DMS114 treated with DMSO at 0.1 percent for 48 hours (cell line): ENCODE data around the gene FRMD8.

ENCODE experiments used
- DNase-seq: peaks from one replicate; lab custom pipeline; 2025; ENCODE audit not compliant: unreplicated experiment; lab: John Stamatoyannopoulos, UW

FRMD8 gene

DNA sequence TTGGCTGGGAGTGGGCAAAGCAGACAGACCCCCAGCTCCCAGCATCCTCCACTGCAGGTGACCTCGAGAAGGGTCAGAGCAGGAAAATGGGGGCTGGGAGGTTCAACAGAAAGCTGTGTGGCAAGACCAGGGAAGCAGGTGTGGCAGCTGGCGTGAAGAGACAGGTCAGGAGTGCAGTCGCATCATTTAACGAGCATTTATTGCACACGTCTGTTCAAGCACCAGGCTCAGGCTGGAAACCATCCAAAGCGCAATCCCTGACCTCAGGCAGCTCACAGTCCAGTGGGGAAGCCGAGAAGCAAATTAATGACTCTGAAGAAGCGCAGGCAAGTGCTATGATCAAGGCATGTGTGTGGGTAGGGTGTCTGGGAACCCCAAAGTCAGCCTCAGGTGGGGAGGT, 11.4 kb upstream of the FRMD8 start:
- DNase-seq = no peak

DNA sequence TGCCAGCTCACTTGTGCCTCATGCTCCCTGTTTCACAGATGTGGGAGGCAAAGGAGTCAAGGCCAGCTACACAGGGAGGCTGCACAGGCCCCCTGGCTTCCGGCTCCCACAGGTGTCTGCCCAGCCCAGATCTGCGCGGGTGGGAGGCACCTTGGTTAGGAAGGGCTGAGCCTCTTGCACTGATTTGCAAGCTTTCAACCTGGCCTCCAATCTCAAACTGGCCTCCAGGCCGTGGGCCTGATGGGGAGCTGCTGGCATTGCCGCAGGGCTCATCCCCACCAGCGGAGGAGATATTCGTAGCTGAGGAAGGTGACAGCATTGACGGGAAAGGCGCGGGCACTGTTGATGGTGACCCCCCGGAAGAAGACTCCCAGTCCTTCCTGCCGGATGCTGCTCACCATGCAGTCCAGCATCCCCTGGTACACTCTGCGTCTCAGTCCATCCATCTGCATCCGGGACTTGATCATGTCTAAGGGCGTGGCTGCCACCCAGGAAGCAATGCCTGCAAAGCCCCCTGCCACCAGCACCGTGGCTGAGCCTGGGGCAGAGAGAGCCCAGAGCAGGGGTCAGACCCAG, 10.2 kb upstream of the FRMD8 start:
- no peak for DNase-seq

DNA sequence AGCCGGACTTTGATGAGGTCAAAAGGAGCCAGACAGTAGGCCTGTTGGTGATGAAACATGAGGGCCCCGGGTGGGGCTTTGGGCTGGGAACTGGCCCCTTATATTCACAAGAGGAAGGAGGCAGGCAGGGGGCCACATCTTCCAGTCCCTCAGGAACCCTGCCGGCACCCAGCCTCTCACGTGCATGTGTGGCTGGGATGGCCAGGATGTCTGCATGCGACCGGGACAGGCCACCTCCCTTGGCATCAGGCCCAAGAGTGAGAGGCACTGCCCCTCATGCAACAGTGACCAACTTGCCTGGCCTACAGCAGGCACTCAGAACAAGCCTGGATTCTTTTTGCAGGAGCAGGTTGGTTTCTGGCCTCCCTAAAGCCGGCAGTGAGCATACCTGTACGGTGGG, 9.4 kb upstream of the FRMD8 start:
- no peak for DNase-seq

DNA sequence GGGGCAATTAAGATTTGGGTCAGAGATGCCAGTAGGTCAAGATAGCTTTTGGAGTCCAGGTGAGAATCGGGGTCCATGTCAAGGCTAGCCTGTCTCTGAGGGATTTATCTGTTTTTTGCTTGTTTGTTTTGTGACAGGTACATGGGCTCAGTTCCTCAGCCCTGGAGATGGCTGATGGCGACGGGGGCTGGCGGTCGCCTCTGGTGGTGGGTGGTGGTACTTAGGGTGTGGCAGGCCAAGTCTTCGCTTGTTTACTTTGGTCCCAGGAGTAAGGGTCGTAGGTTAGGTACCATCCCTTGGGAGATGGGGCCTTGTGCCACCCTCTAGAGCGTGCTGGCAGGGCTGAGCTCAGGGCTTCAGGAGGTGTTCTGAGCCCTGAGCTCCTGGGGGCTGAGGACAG, 8.7 kb upstream of the FRMD8 start:
- no peak for DNase-seq

DNA sequence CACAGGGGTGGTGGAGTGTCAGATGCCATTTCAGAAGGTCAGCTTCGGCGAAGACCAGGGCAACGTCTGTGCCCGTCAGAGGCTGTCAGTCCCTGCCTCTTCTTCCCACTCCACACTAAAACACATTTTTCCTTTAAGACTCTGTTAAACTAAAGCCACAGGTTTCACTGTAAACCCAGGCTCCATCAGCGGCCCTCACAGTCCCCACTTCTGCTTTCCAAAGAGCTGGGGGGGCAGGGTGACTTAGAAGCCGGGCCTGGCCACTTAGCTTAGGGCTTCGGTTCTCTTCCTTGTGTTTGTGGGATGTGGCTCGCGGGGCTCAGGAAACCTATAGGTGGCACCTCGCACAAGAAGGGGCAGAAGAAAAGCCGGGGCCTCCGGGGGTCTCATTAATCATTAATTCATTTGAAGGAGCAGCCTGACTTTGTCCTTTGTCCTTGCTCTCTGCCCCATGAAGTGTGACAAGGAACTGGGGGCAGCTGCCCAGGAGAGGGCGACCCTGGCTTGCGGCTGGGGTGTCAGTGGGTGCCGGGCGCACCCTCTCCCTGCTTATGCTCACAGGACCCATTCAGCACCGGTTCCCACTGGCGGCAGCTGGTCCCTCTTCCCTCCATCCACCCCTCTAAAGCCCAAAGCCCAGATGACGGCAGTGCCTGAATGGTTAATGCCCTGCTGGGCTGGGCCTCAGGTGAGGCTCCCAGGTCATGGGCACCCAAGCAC, 8.1 kb upstream of the FRMD8 start:
- no peak for DNase-seq

DNA sequence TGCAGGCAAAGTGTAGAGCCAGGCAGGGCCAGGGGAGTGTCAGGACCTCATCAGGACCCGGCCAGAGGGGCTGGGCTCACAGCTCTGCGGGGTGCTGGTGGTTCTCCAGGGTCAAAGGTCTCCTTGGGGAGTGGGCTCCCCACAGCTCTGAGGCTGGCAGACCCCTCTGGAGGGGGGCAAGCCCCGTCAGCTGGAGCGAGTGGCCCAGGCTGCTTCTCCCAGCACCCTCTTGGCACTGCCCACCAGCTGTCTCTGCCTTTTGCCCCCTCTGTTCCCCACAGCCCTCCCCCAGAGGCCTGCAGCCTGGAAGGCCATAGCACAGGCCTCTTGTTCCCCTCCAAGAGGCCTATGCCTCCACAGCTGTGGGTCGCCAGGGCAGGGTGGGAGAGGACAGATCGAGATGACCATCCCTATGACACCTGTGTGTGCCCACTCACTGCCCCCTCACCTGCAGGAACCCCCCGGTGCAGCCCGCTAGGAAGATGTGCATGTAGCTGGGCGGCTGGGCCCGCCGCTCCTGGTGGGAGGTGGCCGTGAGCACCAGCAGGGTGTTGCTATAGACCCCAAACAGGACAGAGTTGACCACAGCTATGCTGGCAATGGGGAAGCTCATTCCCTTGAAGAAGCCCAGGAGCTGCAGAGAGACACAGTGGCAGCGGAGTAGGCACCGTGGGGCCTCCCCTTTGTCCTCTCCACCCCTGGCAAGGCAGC, 7.4 kb upstream of the FRMD8 start:
- DNase-seq = no peak

DNA sequence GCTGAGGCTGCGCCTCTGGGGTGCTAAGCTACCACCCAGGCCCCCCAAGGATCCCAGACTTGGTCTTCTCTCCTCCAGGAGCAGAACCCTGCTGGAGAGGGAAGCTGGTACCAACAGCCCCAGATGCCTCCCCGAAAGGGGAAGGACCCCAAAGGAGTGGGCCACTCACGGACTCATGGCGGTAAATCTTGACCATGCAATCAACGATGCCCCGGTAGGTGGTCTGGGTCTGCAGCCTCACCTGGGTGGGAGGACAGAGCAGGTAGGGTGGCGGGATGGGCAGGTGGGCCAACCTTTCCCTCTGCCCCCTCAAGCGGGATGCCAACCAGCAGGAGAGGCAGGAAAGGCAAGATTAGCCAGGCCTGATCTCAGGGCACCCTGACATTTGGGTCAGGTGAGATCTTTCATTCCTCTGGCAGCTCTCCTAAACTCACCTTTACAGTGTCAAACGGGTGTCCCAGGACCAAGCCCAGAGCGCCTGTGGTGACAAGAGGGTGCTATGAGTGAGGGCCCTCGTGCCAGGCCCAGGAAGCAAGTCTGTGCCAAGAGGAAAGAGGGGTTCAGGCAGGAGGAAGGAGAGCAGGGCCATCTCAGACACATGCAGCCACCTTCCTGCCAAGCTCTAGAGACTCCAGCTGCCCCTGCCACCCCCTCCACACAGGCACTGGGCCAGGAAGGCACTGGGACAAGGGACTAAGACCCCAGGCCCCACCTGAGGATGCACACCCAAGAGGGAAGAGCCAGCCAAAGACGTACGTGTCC, 6.6 kb upstream of the FRMD8 start:
- DNase-seq = no peak

DNA sequence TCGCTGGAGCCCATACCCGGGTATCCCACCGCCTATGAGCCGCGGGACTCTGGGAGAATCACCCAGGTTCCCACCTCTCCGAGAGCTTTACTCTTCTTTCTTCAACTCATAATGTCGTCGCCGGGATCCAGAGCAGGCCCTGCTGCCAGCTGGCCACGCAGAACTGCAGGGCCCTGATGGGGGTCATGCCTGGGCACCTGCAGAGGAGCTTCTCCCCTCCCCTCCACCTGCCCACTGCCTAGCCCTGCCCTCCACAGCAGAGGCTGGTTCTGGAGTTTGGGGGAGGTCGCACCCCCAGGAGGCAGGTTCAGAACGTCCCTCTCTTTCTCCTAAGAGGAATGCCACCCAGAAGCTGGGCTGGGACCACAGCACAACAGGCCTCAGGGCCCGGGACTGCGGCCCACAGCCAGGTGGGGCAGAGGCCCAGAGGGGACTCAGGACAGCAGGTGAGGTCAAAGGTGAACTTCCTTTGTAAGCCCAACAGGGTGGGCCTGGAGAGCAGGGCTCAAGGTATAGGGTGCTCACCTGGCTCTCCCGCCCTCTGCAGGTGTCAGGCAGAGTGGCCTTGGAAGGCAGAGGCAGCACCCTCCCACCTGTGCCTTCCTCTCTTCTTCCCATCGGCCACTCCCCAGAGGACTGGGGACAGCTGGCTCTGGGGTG, 5.8 kb upstream of the FRMD8 start:
- DNase-seq = no peak

DNA sequence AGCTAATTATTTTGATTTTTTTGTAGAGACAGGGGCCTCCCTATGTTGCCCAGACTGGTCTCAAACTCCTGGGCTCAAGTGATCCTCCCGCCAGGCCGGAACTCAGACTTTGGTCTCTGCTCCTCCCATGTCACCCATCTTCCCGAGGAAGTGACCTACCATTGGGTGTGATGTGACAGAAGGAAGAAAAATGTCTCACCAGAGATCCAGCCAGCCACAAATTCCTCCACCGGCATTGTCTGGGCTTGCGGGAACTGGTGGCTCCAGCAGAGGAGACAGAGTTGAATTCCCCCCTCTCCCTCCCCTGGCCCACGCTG, 4.8 kb upstream of the FRMD8 start:
- no peak for DNase-seq

DNA sequence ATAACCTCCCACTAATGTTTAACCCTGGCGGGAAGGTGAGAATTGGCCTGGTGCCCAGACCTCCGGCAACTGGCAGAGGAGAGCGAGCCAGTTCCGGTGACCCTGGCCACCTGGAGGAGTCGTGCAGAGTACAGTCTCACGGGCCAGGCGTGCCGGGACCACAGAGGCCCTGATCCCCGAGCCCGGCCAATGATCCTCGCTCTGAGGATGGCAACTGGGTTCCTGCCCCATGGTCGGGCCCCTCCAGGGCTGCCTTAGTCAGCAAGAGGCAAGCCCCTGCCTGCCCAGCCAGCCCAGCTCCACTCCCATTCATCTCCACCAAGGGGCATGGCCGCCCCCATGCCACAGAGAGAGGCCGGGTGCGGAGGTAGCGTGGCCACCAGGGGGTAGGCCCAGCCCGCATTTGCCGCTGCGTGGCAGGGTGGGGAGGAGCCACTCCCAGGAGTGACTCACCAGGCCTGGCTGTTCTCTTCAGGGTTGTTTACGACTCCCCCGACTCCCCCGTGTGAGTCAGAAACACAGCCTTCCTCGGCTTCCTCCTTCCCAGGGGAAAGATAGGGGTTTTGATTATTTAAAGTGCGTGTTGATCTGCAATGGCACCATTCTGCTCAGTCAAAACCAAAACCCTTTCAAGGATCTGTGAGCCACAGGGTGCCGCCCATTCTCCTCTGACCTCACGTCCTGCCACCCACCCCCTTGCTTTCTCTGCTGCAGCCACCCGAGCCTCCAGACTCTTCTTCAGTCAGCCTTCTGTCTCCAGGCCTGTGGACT, 4.2 kb upstream of the FRMD8 start, which contains the start of gene SLC25A45:
SLC25A45 (minus strand) TSS at position 614 of the 771 bp plus-strand sequence. CDS start 695 bp downstream, outside the sequence.
- peak; percentile 35 for DNase-seq

DNA sequence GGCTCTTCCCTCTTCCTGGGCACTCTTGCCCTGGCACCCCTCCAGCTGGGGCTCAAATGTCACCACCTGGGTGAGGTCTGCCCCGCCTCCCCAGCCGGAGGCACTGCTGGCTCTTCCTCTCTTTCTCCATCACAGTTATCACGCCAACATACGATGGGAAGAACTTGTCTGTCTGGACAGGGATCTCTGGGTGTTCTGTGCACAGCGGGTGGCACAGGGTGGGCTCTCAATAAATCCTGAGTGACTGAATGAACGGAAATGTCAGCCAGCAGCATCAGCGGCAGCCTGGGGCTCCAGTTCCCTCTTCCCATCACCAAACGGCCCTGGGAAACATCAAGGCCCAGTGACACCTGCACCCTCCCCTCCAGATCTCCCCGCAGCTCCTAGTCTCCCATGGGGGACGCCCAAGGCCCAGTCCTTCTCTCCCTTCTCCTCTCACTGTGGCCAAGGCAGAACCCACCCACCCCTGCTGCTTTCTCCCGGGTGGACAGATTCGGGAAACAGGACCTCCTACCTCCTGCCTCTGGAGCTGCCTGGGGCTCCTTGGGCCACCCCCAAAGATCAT, 3.6 kb upstream of the FRMD8 start:
- DNase-seq = no peak

DNA sequence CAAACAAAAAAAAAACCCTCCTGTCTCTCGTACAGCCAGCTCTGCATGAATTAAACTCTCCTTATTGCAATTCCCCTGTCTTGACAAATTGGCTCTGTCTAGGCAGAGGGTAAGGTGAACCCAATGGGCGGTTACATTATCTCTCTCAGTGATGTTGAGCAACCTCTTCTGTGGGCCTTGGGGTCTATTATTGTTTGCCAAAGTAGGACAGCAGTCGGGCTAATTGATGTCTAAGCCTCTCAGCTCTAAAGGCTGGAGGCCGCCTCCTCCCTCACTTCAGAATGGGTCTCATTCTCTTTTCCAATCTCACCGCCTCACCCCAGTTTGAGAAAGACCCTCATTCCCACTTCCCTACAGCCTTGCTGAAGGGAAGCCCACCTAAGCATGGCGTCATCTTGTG, 2.7 kb upstream of the FRMD8 start:
- no peak for DNase-seq

DNA sequence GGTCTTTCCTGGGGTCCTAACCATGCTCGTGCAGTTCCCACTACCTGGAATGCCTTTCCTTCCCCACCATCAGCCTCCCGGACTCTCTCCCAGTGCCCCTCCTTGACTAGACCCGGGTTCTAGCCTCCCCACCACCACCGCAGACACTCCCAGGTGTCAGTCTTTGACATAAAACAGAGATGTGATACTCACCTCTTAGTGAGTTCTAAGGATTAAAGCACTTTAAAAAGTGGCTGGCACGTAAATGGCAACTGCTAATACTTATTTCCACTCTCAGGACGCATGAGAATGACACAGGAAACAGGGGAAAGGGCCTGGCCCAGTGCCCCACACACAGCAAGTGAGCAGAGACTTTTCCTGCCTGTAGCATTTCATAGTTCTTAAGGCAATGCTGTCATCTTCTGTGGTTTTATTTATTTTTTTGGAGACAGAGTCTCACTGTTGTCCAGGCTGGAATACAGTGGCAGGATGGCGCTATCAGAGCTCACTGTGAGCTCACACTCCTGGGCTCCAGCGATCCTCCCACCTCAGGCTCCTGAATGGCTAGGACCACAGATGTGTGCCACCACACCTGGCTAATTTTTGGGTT, 2.0 kb upstream of the FRMD8 start:
- no peak for DNase-seq

DNA sequence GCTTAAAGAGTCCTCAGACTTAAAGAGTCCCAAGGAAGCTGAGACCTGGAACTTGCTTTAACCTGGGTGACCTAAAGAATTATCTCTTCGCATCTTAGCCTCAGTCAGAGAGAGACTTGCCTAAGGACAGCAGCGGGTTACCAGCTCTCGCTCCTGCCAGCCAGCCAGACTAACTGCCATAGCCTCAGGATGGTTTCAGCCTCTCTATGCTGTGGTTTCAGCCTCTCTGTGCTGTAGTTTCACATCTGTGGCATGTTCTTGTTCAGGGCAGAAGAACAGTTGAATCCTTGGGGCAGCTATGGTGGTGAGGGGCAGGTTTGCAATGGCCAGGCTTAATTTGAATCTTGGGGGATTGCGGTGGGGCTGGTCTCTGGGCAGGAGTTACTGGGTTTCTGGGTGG, 2.3 kb downstream of the FRMD8 start:
- no peak for DNase-seq

DNA sequence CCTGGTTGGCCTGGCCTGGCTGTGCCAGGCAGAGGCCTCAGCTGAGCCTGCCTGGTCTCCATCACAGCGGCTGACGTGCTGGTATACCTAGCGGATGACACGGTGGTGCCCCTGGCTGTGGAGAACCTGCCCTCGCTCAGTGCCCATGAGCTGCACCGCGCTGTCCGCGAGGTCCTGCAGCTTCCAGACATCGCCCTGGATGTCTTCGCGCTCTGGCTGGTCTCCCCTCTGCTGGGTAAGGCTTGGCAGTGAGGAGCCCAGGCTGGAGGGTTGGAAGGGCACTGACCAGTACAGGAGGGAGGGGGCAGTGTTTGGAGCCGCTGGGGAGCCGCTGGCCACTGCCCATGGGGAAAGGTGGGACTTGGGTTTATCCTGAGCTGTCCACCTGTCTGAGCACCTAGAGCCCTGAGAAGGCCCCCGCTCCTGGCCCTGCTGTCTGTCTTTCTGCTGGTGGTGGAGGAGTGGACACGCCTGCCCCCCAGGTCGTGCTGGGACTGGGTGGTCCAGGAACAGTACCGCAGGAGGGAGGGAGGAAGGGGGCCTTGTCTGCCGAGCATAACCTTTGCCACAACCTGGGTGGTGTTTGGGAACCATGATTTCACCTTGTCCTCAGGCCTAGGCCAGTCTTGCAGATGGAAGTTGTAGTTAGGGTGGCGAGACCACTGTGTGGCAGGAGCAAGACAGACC, 3.0 kb downstream of the FRMD8 start:
- no peak for DNase-seq

DNA sequence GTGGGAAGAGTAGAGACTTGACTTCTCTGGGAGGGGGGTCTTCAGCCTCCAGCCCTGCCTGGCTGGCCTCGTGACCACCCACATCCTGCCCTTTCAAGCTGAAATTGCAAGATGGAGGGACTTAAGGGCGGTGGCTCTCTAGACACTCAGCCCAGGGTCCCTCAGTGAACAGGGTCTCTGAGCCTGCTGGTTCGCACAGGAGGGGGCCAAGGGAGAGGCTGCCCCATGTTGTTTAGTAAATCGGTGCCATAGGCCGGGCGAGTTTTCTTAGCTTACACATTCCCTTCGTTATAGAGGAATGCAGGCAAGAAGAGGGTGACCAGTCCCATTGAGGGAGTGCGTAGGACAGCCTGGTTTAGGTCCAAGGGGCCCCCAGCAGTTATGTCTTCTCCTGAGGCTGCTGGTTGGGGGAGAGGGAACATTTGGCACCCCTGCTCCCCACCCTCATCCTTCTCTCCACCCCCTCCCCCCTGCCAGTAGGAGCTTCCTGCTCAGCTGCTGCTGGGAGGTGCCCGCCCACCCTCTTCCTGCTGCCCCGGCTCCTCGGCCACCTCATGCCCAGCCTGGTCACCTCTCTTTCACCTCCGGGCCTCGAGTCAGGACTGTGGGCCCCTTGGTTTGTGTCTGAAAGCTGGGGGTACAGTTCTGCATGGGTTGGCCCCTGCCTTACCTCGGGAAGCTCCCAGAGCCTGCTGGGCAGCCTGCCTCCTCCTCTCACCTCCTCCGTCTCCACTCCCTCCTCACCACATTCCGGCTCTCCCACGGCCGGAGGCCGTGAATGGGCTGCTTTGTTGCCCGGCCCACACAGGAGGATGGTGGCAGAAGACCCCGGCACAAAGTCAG, 3.9 kb downstream of the FRMD8 start:
- DNase-seq = no peak

DNA sequence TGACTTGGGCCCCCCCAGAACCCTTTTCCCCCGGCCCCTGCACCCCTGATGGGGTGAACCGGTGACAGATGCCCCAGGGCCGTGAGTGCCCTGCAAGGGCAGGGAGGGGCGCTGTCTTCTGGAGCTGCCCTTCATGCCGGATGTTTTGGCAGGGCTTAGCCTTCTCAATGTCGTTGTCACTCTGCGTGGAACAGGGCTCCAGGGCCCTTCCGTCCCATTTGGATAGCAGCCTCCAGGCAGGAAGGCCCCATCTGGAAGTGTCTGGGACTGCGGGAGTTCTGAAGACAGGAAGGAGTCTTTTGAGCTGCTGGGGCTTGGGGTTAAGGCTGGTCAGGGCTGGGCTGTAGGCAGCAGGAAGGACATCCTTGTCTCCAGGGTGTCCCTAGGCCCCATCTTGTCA, 4.6 kb downstream of the FRMD8 start:
- no peak for DNase-seq

DNA sequence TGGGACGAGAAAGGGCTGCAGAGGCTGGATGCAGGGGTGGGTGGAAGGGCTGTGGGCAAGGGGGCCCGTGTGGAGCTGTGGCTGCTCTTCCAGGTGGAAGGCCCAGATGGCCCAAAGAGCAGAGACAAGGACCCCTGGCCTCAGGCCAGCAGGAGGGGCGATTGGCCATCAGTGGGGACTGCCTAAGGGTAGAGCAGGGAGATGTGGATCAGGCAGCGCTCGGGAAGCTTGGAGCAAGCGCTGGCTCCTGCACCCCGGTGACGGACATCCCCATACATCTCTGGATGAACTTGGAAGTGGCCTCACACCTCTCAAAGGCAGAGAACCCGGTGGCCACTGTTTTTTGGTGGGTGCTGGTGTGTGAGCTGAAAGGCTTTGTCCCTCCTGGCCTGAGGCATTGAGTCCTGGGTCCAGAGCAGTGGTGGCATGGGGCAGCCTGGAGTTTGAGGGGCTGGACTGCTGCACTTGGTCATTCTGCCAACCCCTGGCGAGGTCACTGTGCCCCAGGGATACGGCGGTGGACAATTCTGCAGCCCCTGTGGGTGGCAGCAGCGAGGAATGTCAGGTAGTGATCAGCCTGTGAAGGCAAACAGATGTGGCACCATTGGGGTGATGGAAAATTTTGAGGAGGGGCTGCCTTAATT, 5.9 kb downstream of the FRMD8 start:
- DNase-seq = no peak
